Osteoblast (primary cell): ENCODE results near the gene MEGF8. TPM values are rescaled to one million over a fixed set of nuclear protein-coding genes. Genes with fewer than 3 reads are reported as not detected.

Source experiments
- DNase-seq: peaks from one replicate; pipeline ENCODE4 v3.0.0; 2011; ENCODE audit warnings: low spot score, mixed read lengths; ENCODE audit not compliant: insufficient read length; ENCODE audit errors: missing footprints
- H2AFZ ChIP-seq: 2 replicates; pipeline ENCODE4 v1.6.0; 2011; ENCODE audit warnings: mild to moderate bottlenecking, low read length
- H3K27ac ChIP-seq: 2 replicates; pipeline ENCODE4 v1.5.1; 2011; ENCODE audit warnings: mild to moderate bottlenecking, low read depth, low read length, moderate library complexity
- H3K27me3 ChIP-seq: 2 replicates; pipeline ENCODE4 v1.6.0; 2012; ENCODE audit warnings: mild to moderate bottlenecking, control low read depth, inconsistent platforms, low read length, moderate library complexity; ENCODE audit not compliant: insufficient read depth
- H3K36me3 ChIP-seq: 2 replicates; pipeline ENCODE4 v1.5.1; 2011; ENCODE audit warnings: mild to moderate bottlenecking, low read length, control low read depth, moderate library complexity; ENCODE audit not compliant: insufficient read depth
- H3K4me1 ChIP-seq: 2 replicates; pipeline ENCODE4 v1.5.1; 2011; ENCODE audit warnings: mild to moderate bottlenecking, low read length, control low read depth, moderate library complexity; ENCODE audit not compliant: insufficient read depth
- H3K4me2 ChIP-seq: 2 replicates; pipeline ENCODE4 v1.6.0; 2011; ENCODE audit warnings: mild to moderate bottlenecking, low read length; ENCODE audit not compliant: insufficient read depth
- H3K4me3 ChIP-seq: fragments of 200-600 bp; sonication (generic); 3 replicates; pipeline ENCODE4 v1.5.1; 2012; ENCODE audit warnings: mild to moderate bottlenecking, low read length, inconsistent platforms; ENCODE audit not compliant: insufficient read depth
- H3K79me2 ChIP-seq: 2 replicates; pipeline ENCODE4 v1.6.0; 2012; ENCODE audit warnings: mild to moderate bottlenecking, low read length, control low read depth, inconsistent platforms; ENCODE audit not compliant: insufficient read depth
- H3K9me3 ChIP-seq: 2 replicates; pipeline ENCODE4 v1.5.1; 2011; ENCODE audit warnings: low read depth, low read length, control low read depth
- H4K20me1 ChIP-seq: 2 replicates; pipeline ENCODE4 v1.6.0; 2012; ENCODE audit warnings: mild to moderate bottlenecking, low read length, control low read depth; ENCODE audit not compliant: insufficient read depth
- total RNA-seq: library from RNA; depleted of rRNA; stranded (reverse); fragments of >200 nt; gene quantifications from 2 replicates; pipeline ENCODE4 v1.2.3, GENCODE V29; 2012
- TF ChIP-seq, protein P1 (sequence below): IDR thresholded peaks from 2 replicates; pipeline ENCODE4 v1.5.1; 2011; ENCODE audit warnings: mild to moderate bottlenecking, low read depth, low read length, moderate library complexity; ENCODE audit errors: extremely low read depth

The MEGF8 gene
- total RNA-seq, 1 donor, result 30.0 TPM

DNA sequence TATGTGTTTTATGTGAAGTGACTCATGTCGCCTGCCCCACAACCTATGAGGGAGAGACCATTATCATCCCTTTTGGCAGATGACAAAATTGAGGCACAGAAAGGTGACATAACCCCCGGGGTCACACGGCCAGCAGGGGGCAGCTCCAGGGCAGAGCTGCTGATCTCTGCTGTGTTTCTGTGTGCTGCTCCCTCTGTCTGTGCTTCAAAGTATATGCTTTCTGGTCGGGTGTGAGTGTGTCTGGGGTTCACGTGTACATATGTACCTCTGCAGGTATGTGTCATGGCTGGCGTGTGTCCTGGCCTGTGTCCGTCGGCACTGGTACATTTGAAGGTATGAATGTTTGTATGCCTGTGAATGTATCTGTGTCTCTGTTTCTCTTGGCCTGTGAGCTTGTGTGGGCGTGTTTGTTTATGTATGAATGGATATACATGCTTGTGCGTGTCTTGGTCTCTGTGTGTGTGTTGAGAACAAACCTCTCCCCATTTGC, 94.7 kb downstream of the MEGF8 start:
- TF ChIP-seq, protein P1, sequence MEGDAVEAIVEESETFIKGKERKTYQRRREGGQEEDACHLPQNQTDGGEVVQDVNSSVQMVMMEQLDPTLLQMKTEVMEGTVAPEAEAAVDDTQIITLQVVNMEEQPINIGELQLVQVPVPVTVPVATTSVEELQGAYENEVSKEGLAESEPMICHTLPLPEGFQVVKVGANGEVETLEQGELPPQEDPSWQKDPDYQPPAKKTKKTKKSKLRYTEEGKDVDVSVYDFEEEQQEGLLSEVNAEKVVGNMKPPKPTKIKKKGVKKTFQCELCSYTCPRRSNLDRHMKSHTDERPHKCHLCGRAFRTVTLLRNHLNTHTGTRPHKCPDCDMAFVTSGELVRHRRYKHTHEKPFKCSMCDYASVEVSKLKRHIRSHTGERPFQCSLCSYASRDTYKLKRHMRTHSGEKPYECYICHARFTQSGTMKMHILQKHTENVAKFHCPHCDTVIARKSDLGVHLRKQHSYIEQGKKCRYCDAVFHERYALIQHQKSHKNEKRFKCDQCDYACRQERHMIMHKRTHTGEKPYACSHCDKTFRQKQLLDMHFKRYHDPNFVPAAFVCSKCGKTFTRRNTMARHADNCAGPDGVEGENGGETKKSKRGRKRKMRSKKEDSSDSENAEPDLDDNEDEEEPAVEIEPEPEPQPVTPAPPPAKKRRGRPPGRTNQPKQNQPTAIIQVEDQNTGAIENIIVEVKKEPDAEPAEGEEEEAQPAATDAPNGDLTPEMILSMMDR, result peak; percentile 71
- H2AFZ ChIP-seq, result no peak overlapping the region
- H3K27ac ChIP-seq, result no peak overlapping the region
- H3K9me3 ChIP-seq, result no peaks in the 10 kb centered on the region
- H3K36me3 ChIP-seq, result no peaks in the 10 kb centered on the region
- H3K4me2 ChIP-seq, result peak overlapping the region; percentile 9
- H3K27me3 ChIP-seq, result no peaks in the 10 kb centered on the region
- peak; percentile 94 for DNase-seq
- H4K20me1 ChIP-seq, result peaks cover 13% of the 10 kb centered on the region
- no peaks in the 10 kb centered on the region for H3K79me2 ChIP-seq
- no peak overlapping the region for H3K4me3 ChIP-seq
- H3K4me1 ChIP-seq, result peaks cover 20% of the 10 kb centered on the region

DNA sequence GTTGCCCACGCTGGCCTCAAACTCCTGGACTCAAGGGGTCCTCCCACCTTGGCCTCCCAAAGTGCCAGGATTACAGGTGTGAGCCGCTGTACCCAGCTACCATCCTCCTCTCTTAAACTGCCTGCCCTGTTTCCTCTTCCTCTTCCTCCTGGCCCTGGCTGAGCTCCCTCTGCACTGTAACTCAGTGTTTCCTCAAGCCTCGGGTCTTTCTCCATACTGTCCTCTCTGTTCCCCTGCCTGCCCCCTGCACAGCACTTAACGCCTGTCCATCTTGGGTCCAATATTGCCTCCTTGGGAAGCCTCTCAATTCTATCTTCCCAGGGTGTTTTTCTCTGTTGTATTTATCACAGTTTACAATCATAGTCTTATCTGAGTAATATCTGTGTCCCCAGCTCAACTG, 95.7 kb downstream of the MEGF8 start:
- H3K27ac ChIP-seq, result no peak overlapping the region
- DNase-seq, result peak; percentile 46
- no peak overlapping the region for H3K4me2 ChIP-seq
- no peak overlapping the region for H3K4me3 ChIP-seq
- peaks cover 20% of the 10 kb centered on the region for H3K4me1 ChIP-seq
- TF ChIP-seq, protein P1, result no peak
- no peaks in the 10 kb centered on the region for H3K79me2 ChIP-seq
- peaks cover 13% of the 10 kb centered on the region for H4K20me1 ChIP-seq
- no peak overlapping the region for H2AFZ ChIP-seq
- H3K36me3 ChIP-seq, result no peaks in the 10 kb centered on the region
- no peaks in the 10 kb centered on the region for H3K9me3 ChIP-seq
- H3K27me3 ChIP-seq, result no peaks in the 10 kb centered on the region

DNA sequence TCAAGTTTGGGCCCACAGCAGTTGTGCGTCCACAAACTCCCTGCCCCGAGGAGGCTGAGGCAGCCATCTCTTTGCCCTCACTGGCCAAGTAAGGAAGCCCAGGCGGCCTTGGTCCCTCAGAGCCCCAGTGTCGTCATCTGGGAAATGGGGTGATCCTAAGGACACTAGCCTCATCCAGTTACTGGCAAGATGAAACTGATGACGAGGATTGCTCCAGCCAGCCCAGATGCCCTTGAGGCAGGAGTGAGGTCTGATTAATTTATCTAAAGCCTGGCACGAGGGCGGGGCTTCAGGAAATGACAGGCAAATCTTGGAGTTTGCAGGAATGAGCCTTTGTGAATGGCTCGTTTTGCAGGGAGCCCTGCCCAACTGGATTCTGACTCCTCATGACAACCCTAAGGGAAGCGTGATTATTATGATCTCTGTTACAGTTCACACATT, 96.2 kb downstream of the MEGF8 start:
- Histone ChIP-seq H3K36me3 (no peaks in the 10 kb centered on the region), H4K20me1 (peaks cover 13% of the 10 kb centered on the region), H3K4me2 (no peak overlapping the region), H3K4me3 (no peak overlapping the region), H3K27me3 (no peaks in the 10 kb centered on the region), H3K9me3 (no peaks in the 10 kb centered on the region), H3K27ac (no peak overlapping the region), H3K4me1 (peaks cover 20% of the 10 kb centered on the region), H3K79me2 (no peaks in the 10 kb centered on the region), H2AFZ (no peak overlapping the region)
- TF ChIP-seq, protein P1, result no peak
- peak; percentile 50 for DNase-seq

DNA sequence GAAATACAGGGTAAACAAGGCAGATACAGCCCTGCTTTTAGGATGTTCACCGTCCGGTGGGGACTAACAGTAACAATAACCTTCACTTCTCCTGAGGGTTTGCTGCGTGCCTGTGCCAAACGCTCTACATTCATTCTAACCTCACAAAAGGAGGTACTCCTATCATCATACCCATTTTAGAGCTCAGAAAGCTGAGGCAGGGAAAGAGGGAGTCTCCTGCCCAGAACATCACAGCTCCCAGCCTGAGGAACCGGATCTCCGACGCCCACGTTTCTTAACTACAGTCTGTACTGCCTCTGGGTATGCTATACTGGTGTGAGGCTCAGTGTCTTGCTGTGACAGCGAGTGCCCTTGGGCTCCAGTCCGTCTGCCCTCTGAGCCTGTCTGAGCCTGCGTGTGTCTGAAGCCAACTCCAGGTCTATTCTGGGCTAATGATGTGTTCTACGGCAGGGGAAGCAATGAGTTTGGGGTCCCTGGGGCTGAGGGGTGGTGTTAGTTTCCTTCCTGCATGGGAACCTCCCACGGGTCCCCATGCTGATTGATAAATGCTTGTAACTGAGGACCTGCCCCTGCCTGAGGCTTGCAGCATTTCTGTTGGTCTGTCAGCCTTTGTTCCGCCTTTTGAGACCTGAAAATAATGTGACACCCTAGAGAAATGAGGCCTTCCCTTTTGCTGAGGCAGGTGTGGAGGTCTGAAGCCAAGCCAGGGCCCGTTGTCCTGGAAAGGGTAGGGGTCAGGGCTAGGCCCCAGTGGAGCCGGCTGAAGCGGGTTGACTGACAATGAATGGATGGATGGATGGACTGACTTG, 96.9 kb downstream of the MEGF8 start:
- no peaks in the 10 kb centered on the region for H3K9me3 ChIP-seq
- peak; percentile 74 for DNase-seq
- H3K27ac ChIP-seq, result no peak overlapping the region
- peak overlapping the region; percentile 81 for H3K4me3 ChIP-seq
- no peaks in the 10 kb centered on the region for H3K36me3 ChIP-seq
- H3K79me2 ChIP-seq, result no peaks in the 10 kb centered on the region
- H3K4me2 ChIP-seq, result peak overlapping the region; percentile 95
- peaks cover 20% of the 10 kb centered on the region for H3K4me1 ChIP-seq
- TF ChIP-seq, protein P1, result no peak
- no peaks in the 10 kb centered on the region for H3K27me3 ChIP-seq
- peaks cover 15% of the 10 kb centered on the region for H4K20me1 ChIP-seq
- no peak overlapping the region for H2AFZ ChIP-seq
